Endothelial cell (in vitro differentiated cells): ENCODE data around the gene DAD1. TPM values are rescaled to one million over a fixed set of nuclear protein-coding genes. Genes with fewer than 3 reads are reported as not detected.

Experiments
- DNase-seq: peaks from one replicate; pipeline ENCODE4 v3.0.0; 2021; ENCODE audit warnings: low spot score
- H3K27ac Mint-ChIP-seq: one replicate; pipeline ENCODE4 v1.8.0; 2021; ENCODE audit warnings: mixed read lengths, inconsistent platforms; ENCODE audit not compliant: unreplicated experiment
- H3K27me3 Mint-ChIP-seq: one replicate; pipeline ENCODE4 v1.8.0; 2021; ENCODE audit warnings: mild to moderate bottlenecking, moderate library complexity, mixed read lengths, inconsistent platforms; ENCODE audit not compliant: unreplicated experiment
- H3K36me3 Mint-ChIP-seq: one replicate; pipeline ENCODE4 v1.8.0; 2021; ENCODE audit warnings: mild to moderate bottlenecking, low read depth, mixed read lengths, inconsistent platforms; ENCODE audit not compliant: unreplicated experiment
- H3K4me1 Mint-ChIP-seq: one replicate; pipeline ENCODE4 v1.8.0; 2021; ENCODE audit warnings: mild to moderate bottlenecking, mixed read lengths, inconsistent platforms; ENCODE audit not compliant: unreplicated experiment
- H3K4me3 Mint-ChIP-seq: one replicate; pipeline ENCODE4 v1.8.0; 2021; ENCODE audit warnings: mild to moderate bottlenecking, mixed read lengths, inconsistent platforms; ENCODE audit not compliant: unreplicated experiment
- H3K9me3 Mint-ChIP-seq: one replicate; pipeline ENCODE4 v1.8.0; 2021; ENCODE audit warnings: mixed read lengths, inconsistent platforms; ENCODE audit not compliant: unreplicated experiment
- CTCF ChIP-seq: fragments of 200-600 bp; sonication (generic); IDR thresholded peaks from one replicate; pipeline ENCODE4 v1.5.0; 2021; ENCODE audit warnings: antibody characterized with exemption; ENCODE audit not compliant: unreplicated experiment
- total RNA-seq: library from RNA; stranded (reverse); fragmentation: NEBNext Ultra II Directional; extraction: Animal tissue kit (Norgen Biotek cat#: 25700); gene quantifications from one replicate; pipeline ENCODE4 v1.2.1, GENCODE V29; 2021; ENCODE audit not compliant: unreplicated experiment

The DAD1 gene
- total RNA-seq, 1 donor from 2014 or later = 250 TPM

GRCh38 chr14:22587247-22587646, 1.8 kb downstream of the DAD1 start:
- H3K4me1 Mint-ChIP-seq = peaks cover 63% of the 10 kb centered on the region
- H3K36me3 Mint-ChIP-seq = peaks cover 12% of the 10 kb centered on the region
- peak overlapping the region; percentile 97 for H3K27ac Mint-ChIP-seq
- TF ChIP-seq CTCF = no peak
- peak overlapping the region; percentile 81 for H3K4me3 Mint-ChIP-seq
- H3K27me3 Mint-ChIP-seq = peaks cover 14% of the 10 kb centered on the region
- DNase-seq = no peak
- no peaks in the 10 kb centered on the region for H3K9me3 Mint-ChIP-seq

GRCh38 chr14:22583994-22584393, 5.0 kb downstream of the DAD1 start:
- peaks cover 12% of the 10 kb centered on the region for H3K36me3 Mint-ChIP-seq
- no peak overlapping the region for H3K4me3 Mint-ChIP-seq
- TF ChIP-seq CTCF = no peak
- no peaks in the 10 kb centered on the region for H3K9me3 Mint-ChIP-seq
- DNase-seq = no peak
- H3K27me3 Mint-ChIP-seq = peaks cover 9% of the 10 kb centered on the region
- H3K4me1 Mint-ChIP-seq = peaks cover 53% of the 10 kb centered on the region
- H3K27ac Mint-ChIP-seq = peak overlapping the region; percentile 1

- no peaks in the 10 kb centered on the region for H3K9me3 Mint-ChIP-seq
- no peak for DNase-seq
- H3K27ac Mint-ChIP-seq = no peak overlapping the region
- H3K4me1 Mint-ChIP-seq = peaks cover 27% of the 10 kb centered on the region
- peaks cover 3% of the 10 kb centered on the region for H3K27me3 Mint-ChIP-seq
- no peaks in the 10 kb centered on the region for H3K36me3 Mint-ChIP-seq
- no peak overlapping the region for H3K4me3 Mint-ChIP-seq
- TF ChIP-seq CTCF = no peak
Observed at GRCh38 chr14:22580625-22581024, 8.4 kb downstream of the DAD1 start.

GRCh38 chr14:22579881-22580280, 9.1 kb downstream of the DAD1 start:
- Mint-ChIP-seq H3K9me3 (no peaks in the 10 kb centered on the region), H3K4me1 (peaks cover 22% of the 10 kb centered on the region), H3K36me3 (no peaks in the 10 kb centered on the region), H3K27me3 (peaks cover 3% of the 10 kb centered on the region), H3K4me3 (no peak overlapping the region), H3K27ac (peak overlapping the region; percentile 30)
- DNase-seq = no peak
- TF ChIP-seq CTCF = no peak

GRCh38 chr14:22579236-22579635, 9.8 kb downstream of the DAD1 start:
- DNase-seq = no peak
- H3K27ac Mint-ChIP-seq = peak overlapping the region; percentile 91

More at GRCh38 chr14:22579236-22579635, 9.8 kb downstream of the DAD1 start:
- no peak overlapping the region for H3K4me3 Mint-ChIP-seq
- no peaks in the 10 kb centered on the region for H3K9me3 Mint-ChIP-seq
- no peak for TF ChIP-seq CTCF
- H3K27me3 Mint-ChIP-seq = peaks cover 3% of the 10 kb centered on the region
- peaks cover 6% of the 10 kb centered on the region for H3K36me3 Mint-ChIP-seq
- H3K4me1 Mint-ChIP-seq = peaks cover 17% of the 10 kb centered on the region
